IMR-90 (cell line): ENCODE data around the gene CAB39. TPM values are rescaled to one million over a fixed set of nuclear protein-coding genes. Genes with fewer than 3 reads are reported as not detected.
A peak's percentile ranks its signal among the peaks of the same experiment; 100 is the strongest.

Experiments used
- ATAC-seq: fragments of 200-7000 bp; cut with Tn5 transposase; 2 replicates; pipeline ENCODE4 v1.9.1; 2020; ENCODE audit warnings: low read depth, mild to moderate bottlenecking, moderate library complexity
- BruUV-seq: library from RNA; stranded (reverse); fragments of 400-500 nt; replicated peaks from 2 replicates; lab custom pipeline; 2021; lab: Mats Ljungman, UMichigan
- CTCF ChIA-PET: fragments of 300-600 bp; formaldehyde crosslinking; extraction: SDS; loops from one replicate; lab custom pipeline; 2021; ENCODE audit warnings: antibody characterized with exemption; lab: Yijun Ruan, JAX
- POLR2A ChIA-PET: fragments of 300-600 bp; sonication (Branson Sonifier 250); formaldehyde crosslinking; loops from one replicate; lab custom pipeline; 2022; ENCODE audit warnings: antibody characterized with exemption; ENCODE audit not compliant: unreplicated experiment; lab: Charles Lee
- DNase-seq: peaks from one replicate; pipeline ENCODE4 v3.0.0; 2013
- H2AFZ ChIP-seq: replicated peaks from 2 replicates; pipeline ENCODE3; 2013; ENCODE audit warnings: low read length, mild to moderate bottlenecking; ENCODE audit not compliant: poor library complexity
- H2AK5ac ChIP-seq: 2 replicates; pipeline ENCODE4 v1.6.1; 2013; ENCODE audit warnings: low read depth, low read length, inconsistent platforms
- H2AK9ac ChIP-seq: replicated peaks from 2 replicates; pipeline ENCODE3; 2013; ENCODE audit warnings: mild to moderate bottlenecking, low read depth, low read length, moderate library complexity; ENCODE audit not compliant: poor library complexity
- H2BK120ac ChIP-seq: 2 replicates; pipeline ENCODE4 v1.6.1; 2013; ENCODE audit warnings: low read depth, low read length, inconsistent platforms
- H2BK15ac ChIP-seq: 3 replicates; pipeline ENCODE4 v1.6.1; 2013; ENCODE audit warnings: low read depth, low read length, inconsistent platforms
- H2BK20ac ChIP-seq: 2 replicates; pipeline ENCODE4 v1.6.1; 2013; ENCODE audit warnings: low read depth, mild to moderate bottlenecking, inconsistent platforms, low read length, moderate library complexity
- H2BK5ac ChIP-seq: 2 replicates; pipeline ENCODE4 v1.6.1; 2013; ENCODE audit warnings: mild to moderate bottlenecking, low read depth, low read length, inconsistent platforms; ENCODE audit not compliant: poor library complexity, severe bottlenecking
- H3K14ac ChIP-seq: replicated peaks from 2 replicates; pipeline ENCODE4 v1.6.1; 2013; ENCODE audit warnings: low read depth, low read length, inconsistent platforms
- H3K18ac ChIP-seq: 2 replicates; pipeline ENCODE4 v1.6.1; 2013; ENCODE audit warnings: low read depth, low read length, control low read depth
- H3K23ac ChIP-seq: 2 replicates; pipeline ENCODE4 v1.6.1; 2013; ENCODE audit warnings: low read depth, low read length, inconsistent platforms
- H3K27ac ChIP-seq: 2 replicates; pipeline ENCODE4 v1.5.1; 2013; ENCODE audit warnings: mild to moderate bottlenecking, control low read depth, low read length; ENCODE audit not compliant: insufficient read depth
- H3K27me3 ChIP-seq: 2 replicates; pipeline ENCODE4 v1.6.1; 2013; ENCODE audit warnings: low read length; ENCODE audit not compliant: control insufficient read depth, insufficient read depth
- H3K36me3 ChIP-seq: 2 replicates; pipeline ENCODE4 v1.6.1; 2013; ENCODE audit warnings: low read length, mixed read lengths; ENCODE audit not compliant: control insufficient read depth, insufficient read depth
- H3K4ac ChIP-seq: 2 replicates; pipeline ENCODE4 v1.6.1; 2013; ENCODE audit warnings: low read depth, low read length, inconsistent platforms
- H3K4me1 ChIP-seq: 2 replicates; pipeline ENCODE4 v1.6.1; 2013; ENCODE audit warnings: low read length, mixed read lengths; ENCODE audit not compliant: control insufficient read depth, insufficient read depth
- H3K4me2 ChIP-seq: 2 replicates; pipeline ENCODE4 v1.6.1; 2013; ENCODE audit warnings: low read depth, mild to moderate bottlenecking, control low read depth, low read length, moderate library complexity
- H3K4me3 ChIP-seq: 2 replicates; pipeline ENCODE4 v1.5.1; 2013; ENCODE audit warnings: low read depth, mild to moderate bottlenecking, control low read depth, low read length, moderate library complexity; ENCODE audit not compliant: insufficient read depth
- H3K56ac ChIP-seq: 2 replicates; pipeline ENCODE4 v1.6.1; 2013; ENCODE audit warnings: low read length, inconsistent platforms; ENCODE audit not compliant: insufficient read depth; ENCODE audit errors: extremely low read depth
- H3K79me1 ChIP-seq, 2 experiments: 2 replicates each; pipeline ENCODE4 v1.6.1; 2013; ENCODE audit warnings: low read length in 2 of 2, inconsistent platforms in 1 of 2, low read depth in 1 of 2
- H3K9ac ChIP-seq: 2 replicates; pipeline ENCODE4 v1.6.1; 2013; ENCODE audit warnings: low read depth, low read length, control low read depth
- H3K9me1 ChIP-seq: 2 replicates; pipeline ENCODE4 v1.6.1; 2013; ENCODE audit warnings: low read length, inconsistent platforms; ENCODE audit not compliant: insufficient read depth
- H3K9me3 ChIP-seq: 2 replicates; pipeline ENCODE4 v1.6.1; 2013; ENCODE audit warnings: low read length; ENCODE audit not compliant: control insufficient read depth, insufficient read depth
- H4K20me1 ChIP-seq: 2 replicates; pipeline ENCODE4 v1.6.1; 2013; ENCODE audit warnings: low read length, inconsistent platforms; ENCODE audit not compliant: insufficient read depth
- H4K5ac ChIP-seq: 2 replicates; pipeline ENCODE4 v1.6.1; 2013; ENCODE audit warnings: mild to moderate bottlenecking, low read depth, low read length, control low read depth
- H4K8ac ChIP-seq, 2 experiments: 2 replicates each; pipeline ENCODE4 v1.6.1; 2013; ENCODE audit warnings: low read depth in 2 of 2, low read length in 2 of 2, control low read depth in 1 of 2, inconsistent platforms in 1 of 2
- H4K91ac ChIP-seq: 2 replicates; pipeline ENCODE4 v1.6.1; 2013; ENCODE audit warnings: low read depth, low read length, inconsistent platforms; ENCODE audit not compliant: insufficient read depth
- BHLHE40 ChIP-seq: fragments of 150-350 bp; IDR thresholded peaks from 2 replicates; pipeline ENCODE4 v1.6.1; 2016; ENCODE audit warnings: mild to moderate bottlenecking, low read depth, low read length
- CEBPB ChIP-seq: IDR thresholded peaks from 2 replicates; pipeline ENCODE4 v1.6.1; 2012; ENCODE audit warnings: low read depth, low read length, improper control_type of control experiment
- CHD1 ChIP-seq: IDR thresholded peaks from 2 replicates; pipeline ENCODE4 v1.6.1; 2012; ENCODE audit warnings: low read depth, low read length, improper control_type of control experiment
- CTCF ChIP-seq: conservative IDR thresholded peaks from 2 replicates; pipeline ENCODE4 v1.5.1; 2012; ENCODE audit warnings: mild to moderate bottlenecking, low read depth, low read length, improper control_type of control experiment
- ELK1 ChIP-seq: fragments of 150-350 bp; IDR thresholded peaks from 2 replicates; pipeline ENCODE4 v1.6.1; 2016; ENCODE audit warnings: low read depth, mild to moderate bottlenecking, low read length, moderate library complexity, borderline replicate concordance
- MAZ ChIP-seq: IDR thresholded peaks from 2 replicates; pipeline ENCODE4 v1.6.1; 2012; ENCODE audit warnings: low read depth, mild to moderate bottlenecking, low read length, improper control_type of control experiment, moderate library complexity, borderline replicate concordance
- MXI1 ChIP-seq: IDR thresholded peaks from 2 replicates; pipeline ENCODE4 v1.6.1; 2012; ENCODE audit warnings: low read depth, mild to moderate bottlenecking, low read length, moderate library complexity, borderline replicate concordance
- NFE2L2 ChIP-seq: fragments of 150-350 bp; IDR thresholded peaks from 2 replicates; pipeline ENCODE4 v1.6.1; 2016; ENCODE audit warnings: low read depth, mild to moderate bottlenecking, low read length
- POLR2A ChIP-seq: IDR thresholded peaks from 2 replicates; pipeline ENCODE4 v1.6.1; 2012; ENCODE audit warnings: mild to moderate bottlenecking, low read depth, low read length
- RAD21 ChIP-seq: IDR thresholded peaks from 2 replicates; pipeline ENCODE4 v1.6.1; 2012; ENCODE audit warnings: low read length, improper control_type of control experiment
- RFX5 ChIP-seq: IDR thresholded peaks from 2 replicates; pipeline ENCODE4 v1.8.0; 2012; ENCODE audit warnings: low read depth, mild to moderate bottlenecking, low read length, moderate library complexity
- SMC3 ChIP-seq: fragments of 150-350 bp; IDR thresholded peaks from 2 replicates; pipeline ENCODE4 v1.6.1; 2016; ENCODE audit warnings: low read depth, mild to moderate bottlenecking, antibody characterized with exemption, low read length, moderate library complexity
- USF2 ChIP-seq: fragments of 150-350 bp; IDR thresholded peaks from 2 replicates; pipeline ENCODE4 v1.6.1; 2017; ENCODE audit warnings: mild to moderate bottlenecking, antibody characterized with exemption, low read length, low read depth
- WGBS, 2 experiments: methylation state at CpG; one replicate each; pipeline versions ENCODE4 v1.1.5 to v1.1.7; 2013; ENCODE audit warnings: missing lambda C conversion rate in 2 of 2; ENCODE audit not compliant: insufficient read length in 1 of 2; ENCODE audit errors: extremely low coverage in 2 of 2; 5-methylcytosine and 5-hydroxymethylcytosine counted together
- dilution Hi-C: fragments of 300-500 bp; cut with HindIII; formaldehyde crosslinking; loops from one replicate; pipeline ENCODE4 v1.14.3; 2018; ENCODE audit warnings: low sequenced_read_pairs; ENCODE audit not compliant: unreplicated experiment
- in situ Hi-C: fragments of 300-500 bp; cut with MboI; formaldehyde crosslinking; loops from 3 replicates; pipeline ENCODE4 v1.14.3; 2019; ENCODE audit warnings: low sequenced_read_pairs, inconsistent platforms, mixed read lengths
- intact Hi-C: fragments of 100-400 bp; cut with micrococcal nuclease; formaldehyde crosslinking; loops from 2 replicates; pipeline ENCODE4 v1.10.0; 2022
- polyA plus RNA-seq, 3 experiments: library from polyadenylated mRNA; depleted of rRNA; stranded (reverse); fragments of >200 nt; gene quantifications; 2 replicates each; pipeline ENCODE4 v1.2.3, GENCODE V29; 2012; ENCODE audit warnings: low replicate concordance in 1 of 3
- total RNA-seq: library from RNA; depleted of rRNA; stranded (reverse); fragments of >200 nt; gene quantifications from 2 replicates; pipeline ENCODE4 v1.2.3, GENCODE V29; 2012

CAB39 gene
- total and polyA plus RNA-seq, 2 of the 4 experiments (the other 2 are of a cell fraction), result 38.2 to 71.7 TPM

GRCh38 chr2:230722207-230722885 lies 9.7 kb downstream of the CAB39 start:
- Histone ChIP-seq H4K5ac (no peak overlapping the region), H3K9me1 (peaks cover 20% of the 10 kb centered on the region), H2BK15ac (no peak overlapping the region), H3K23ac (no peak overlapping the region), H3K56ac (no peak overlapping the region), H3K4me3 (no peak overlapping the region), H4K20me1 (peaks cover 74% of the 10 kb centered on the region), H2AK9ac (no peak overlapping the region), H3K14ac (no peak overlapping the region), H3K4me2 (no peak overlapping the region; the same call in 1 of the 2 replicates), H4K8ac (no peak overlapping the region), H3K4me1 (peaks cover 19% of the 10 kb centered on the region), H3K4ac (no peak overlapping the region), H3K9me3 (no peaks in the 10 kb centered on the region), H3K27me3 (no peaks in the 10 kb centered on the region), H4K91ac (no peak overlapping the region), H3K18ac (no peak overlapping the region), H2BK120ac (no peak overlapping the region), H2AK5ac (no peak overlapping the region), H3K36me3 (peaks cover 19% of the 10 kb centered on the region), H3K79me1 (peaks cover 5 to 60% of the 10 kb centered on the region in 2 experiments), H2BK5ac (peak overlapping the region; percentile 68), H2AFZ (no peak overlapping the region), H2BK20ac (no peak overlapping the region), H3K27ac (no peak overlapping the region; the same call in 1 of the 2 replicates), H3K9ac (no peak overlapping the region)
- DNase-seq (no peak), ATAC-seq (no peak)
- TF ChIP-seq MAZ (no peak), NFE2L2 (no peak), CHD1 (no peak), BHLHE40 (no peak), CTCF (no peak), ELK1 (no peak), RFX5 (no peak), USF2 (no peak), POLR2A (no peak), CEBPB (no peak), MXI1 (no peak), SMC3 (no peak), RAD21 (no peak)
- intact Hi-C loops, result no loop called here
- WGBS, 2 experiments, result no CpG with 5 or more reads among the region's 4 CpGs
- dilution Hi-C loops, result no loop called here
- POLR2A ChIA-PET, result no interaction called here
- in situ Hi-C loops, result no loop called here
- CTCF ChIA-PET, result interaction anchor here (0.8 to 1.1 kb wide), 4 partner anchors 8 to 77 kb away, joined by 3 read pairs; no protein-coding TSS in a partner anchor
- BruUV-seq, result no TSS peak
